GM12874 (cell line): ENCODE measurements around the gene POLD1.
A peak's percentile ranks its signal among the peaks of the same experiment; 100 is the strongest.

Experiments
- CTCF ChIP-seq: IDR thresholded peaks from 2 replicates; pipeline ENCODE4 v1.5.1; 2011; ENCODE audit warnings: low read depth, mild to moderate bottlenecking, control low read depth, low read length, moderate library complexity; ENCODE audit not compliant: insufficient read depth

Gene POLD1

GRCh38 chr19:50362030-50362412 lies 22.1 kb upstream of the POLD1 start:
- no peak for TF ChIP-seq CTCF

- no peak for TF ChIP-seq CTCF
Observed at GRCh38 chr19:50362656-50363424, 21.3 kb upstream of the POLD1 start.

GRCh38 chr19:50365434-50366306 lies 18.5 kb upstream of the POLD1 start, which contains the start of gene NAPSA:
Gene NAPSA, minus strand, starts transcription at chr19:50365639. Its CDS starts 18 bp downstream, at chr19:50365621.
- TF ChIP-seq CTCF: no peak

GRCh38 chr19:50368649-50369570 lies 15.2 kb upstream of the POLD1 start:
- peak; percentile 80 for TF ChIP-seq CTCF

- TF ChIP-seq CTCF: no peak
Observed at GRCh38 chr19:50371914-50372475, 12.2 kb upstream of the POLD1 start.

- no peak for TF ChIP-seq CTCF
Observed at GRCh38 chr19:50376166-50377050, 7.7 kb upstream of the POLD1 start, which contains the start of gene NR1H2. Gene NR1H2, plus strand, starts transcription at chr19:50376457. Its CDS starts 1,149 bp downstream, at chr19:50377606.
